HepG2 (cell line): ENCODE measurements around the gene TFAP2A. TPM values are rescaled to one million over a fixed set of nuclear protein-coding genes. Genes with fewer than 3 reads are reported as not detected.

Source experiments
- ASH2L ChIP-seq: fragments of 300-600, 200-600 bp; sonication (generic); IDR thresholded peaks from 2 replicates; pipeline ENCODE4 v1.7.0; 2017; ENCODE audit warnings: low read depth, mild to moderate bottlenecking, moderate library complexity, mixed read lengths, low read length; ENCODE audit not compliant: insufficient read length
- ATF2 ChIP-seq: sonication (generic); formaldehyde crosslinking; IDR thresholded peaks from 2 replicates; pipeline ENCODE4 v1.4.0; 2020; ENCODE audit warnings: missing genetic modification reagents
- ATM ChIP-seq: fragments of 450-650 bp; IDR thresholded peaks from 2 replicates; pipeline ENCODE4 v1.7.1; 2017; ENCODE audit warnings: mild to moderate bottlenecking, borderline replicate concordance
- KAT8 ChIP-seq: IDR thresholded peaks from 2 replicates; pipeline ENCODE4 v1.6.1; 2016; ENCODE audit warnings: missing genetic modification reagents, missing compliant biosample characterization
- NFKB2 ChIP-seq: sonication (generic); formaldehyde crosslinking; IDR thresholded peaks from 2 replicates; pipeline ENCODE4 v1.4.0; 2020; ENCODE audit warnings: missing genetic modification reagents, borderline replicate concordance
- PITX1 ChIP-seq: sonication (generic); formaldehyde crosslinking; IDR thresholded peaks from 2 replicates; pipeline ENCODE4 v1.5.1; 2020; ENCODE audit warnings: mild to moderate bottlenecking, missing genetic modification reagents
- TBX3 ChIP-seq: fragments of 450-650 bp; IDR thresholded peaks from 2 replicates; pipeline ENCODE4 v1.6.1; 2017; ENCODE audit warnings: antibody characterized with exemption, mild to moderate bottlenecking, inconsistent platforms, borderline replicate concordance
- TCF7L2 ChIP-seq: IDR thresholded peaks from 2 replicates; pipeline ENCODE4 v1.6.1; 2011; ENCODE audit warnings: mild to moderate bottlenecking, low read depth, low read length, moderate library complexity
- TEF ChIP-seq: sonication (generic); formaldehyde crosslinking; IDR thresholded peaks from 2 replicates; pipeline ENCODE4 v1.5.0; 2020; ENCODE audit warnings: missing genetic modification reagents
- YY1 ChIP-seq: IDR thresholded peaks from 2 replicates; pipeline ENCODE4 v1.6.1; 2011; ENCODE audit warnings: low read length, low read depth, moderate library complexity, mild to moderate bottlenecking; ENCODE audit not compliant: insufficient read depth, insufficient replicate concordance
- ZC3H4 ChIP-seq: sonication (generic); formaldehyde crosslinking; IDR thresholded peaks from 2 replicates; pipeline ENCODE4 v1.4.0; 2020; ENCODE audit warnings: missing genetic modification reagents, borderline replicate concordance
- ZEB1 ChIP-seq: IDR thresholded peaks from 2 replicates; pipeline ENCODE4 v1.6.1; 2012; ENCODE audit warnings: mild to moderate bottlenecking, low read depth, inconsistent platforms; ENCODE audit not compliant: insufficient replicate concordance
- ZHX2 ChIP-seq, 2 experiments: sonication (generic) in 1 of 2; formaldehyde crosslinking in 1 of 2; IDR thresholded peaks; 2 replicates each; pipeline versions ENCODE4 v1.6.1 to v1.9.0; 2014 to 2022; ENCODE audit warnings: antibody characterized with exemption in 1 of 2, borderline replicate concordance in 1 of 2, inconsistent platforms in 1 of 2, low read depth in 1 of 2, missing genetic modification reagents in 1 of 2
- ZNF224 ChIP-seq: sonication (generic); formaldehyde crosslinking; IDR thresholded peaks from 2 replicates; pipeline ENCODE4 v1.5.0; 2020; ENCODE audit warnings: mild to moderate bottlenecking, missing genetic modification reagents
- ZNF350 ChIP-seq: sonication (generic); formaldehyde crosslinking; IDR thresholded peaks from 2 replicates; pipeline ENCODE4 v1.4.0; 2020; ENCODE audit warnings: mild to moderate bottlenecking, low read depth, missing genetic modification reagents, borderline replicate concordance
- ZNF546 ChIP-seq: sonication (generic); formaldehyde crosslinking; conservative IDR thresholded peaks from 2 replicates; pipeline ENCODE4 v1.8.1; 2023; ENCODE audit warnings: mild to moderate bottlenecking, missing genetic modification reagents
- ZNF567 ChIP-seq: sonication (generic); formaldehyde crosslinking; IDR thresholded peaks from 2 replicates; pipeline ENCODE4 v1.8.1; 2023; ENCODE audit warnings: mild to moderate bottlenecking, missing genetic modification reagents, borderline replicate concordance
- ZNF713 ChIP-seq: sonication (generic); formaldehyde crosslinking; IDR thresholded peaks from 2 replicates; pipeline ENCODE4 v1.4.0; 2020; ENCODE audit warnings: mild to moderate bottlenecking, missing genetic modification reagents
- ZNF768 ChIP-seq: sonication (generic); formaldehyde crosslinking; IDR thresholded peaks from 2 replicates; pipeline ENCODE4 v1.4.0; 2020; ENCODE audit warnings: missing genetic modification reagents
- ZSCAN20 ChIP-seq: sonication (generic); formaldehyde crosslinking; IDR thresholded peaks from 2 replicates; pipeline ENCODE4 v1.4.0; 2020; ENCODE audit warnings: missing genetic modification reagents, mild to moderate bottlenecking, borderline replicate concordance
- polyA plus RNA-seq, 8 experiments: library from polyadenylated mRNA; depleted of rRNA in 3 of 8; stranded (reverse) in 7 of 8; unstranded in 1 of 8; fragments of >200 nt; fragmentation: Illumina TruSeq in 4 of 8; extraction: Trizol in 4 of 8; gene quantifications; 2 replicates each; pipeline versions ENCODE4 v1.2.1 to v1.2.3, GENCODE V29; 2011 to 2016; ENCODE audit warnings: low read depth in 4 of 8, missing spikeins in 1 of 8, mixed read lengths in 1 of 8; ENCODE audit not compliant: insufficient read depth in 1 of 8
- total RNA-seq, 5 experiments: library from RNA; depleted of rRNA; stranded (reverse); fragments of >200 nt; fragmentation: Illumina TruSeq; extraction: Trizol; gene quantifications; 2 replicates each; pipeline ENCODE4 v1.2.3, GENCODE V29; 2016; ENCODE audit warnings: low read depth in 1 of 5

TFAP2A gene
- total and polyA plus RNA-seq, 2 of the 13 experiments (the other 11 are each of a cell fraction or from before 2014, with no cell fraction given) = not detected

- TF ChIP-seq TCF7L2 = no peak
- TF ChIP-seq ZC3H4 (CRISPR knock-in tag) = no peak
- peak; percentile 75; the same call in 1 of the 2 replicates for TF ChIP-seq ZNF546
- no peak for TF ChIP-seq TEF (CRISPR knock-in tag)
- no peak for TF ChIP-seq ZNF350
- peak; percentile 42; the same call in 1 of the 2 replicates for TF ChIP-seq ZSCAN20 (CRISPR knock-in tag)
- no peak for TF ChIP-seq TBX3
- TF ChIP-seq KAT8 (CRISPR knock-in tag) = peak; percentile 42; the same call in 1 of the 2 replicates
- peak; percentile 19 for TF ChIP-seq ASH2L
- TF ChIP-seq ZNF768 (CRISPR knock-in tag) = peak; percentile 38; the same call in 1 of the 2 replicates
- TF ChIP-seq ZHX2 (IDR thresholded peaks at IDR 0.05; ENCODE audit: low read depth) = no peak
- no peak for TF ChIP-seq ZHX2 (CRISPR knock-in tag; IDR thresholded peaks at IDR 0.05; ENCODE audit: borderline replicate concordance)
- peak; percentile 21 for TF ChIP-seq YY1
- TF ChIP-seq ZNF713 (CRISPR knock-in tag) = no peak
- no peak for TF ChIP-seq ZEB1
- 0 out of 2 replicates have a peak, but pooled peaks have one; percentile 33 for TF ChIP-seq NFKB2
- TF ChIP-seq ZNF567 = 0 out of 2 replicates have a peak, but pooled peaks have one; percentile 38
- TF ChIP-seq ATM = no peak
- 0 out of 2 replicates have a peak, but pooled peaks have one; percentile 19 for TF ChIP-seq ATF2 (CRISPR knock-in tag)
- peak; percentile 55; the same call in 1 of the 2 replicates for TF ChIP-seq ZNF224
- TF ChIP-seq PITX1 (CRISPR knock-in tag) = no peak
Observed at GRCh38 chr6:10425975-10426780, 11.3 kb upstream of the TFAP2A start (continued).
